ENCODE data around the gene RASIP1. TPM values are rescaled to one million over a fixed set of nuclear protein-coding genes. Genes with fewer than 3 reads are reported as not detected.
A peak's percentile ranks its signal among the peaks of the same experiment; 100 is the strongest.
"Not testable (repeated sequence)": the region's sequence is repeated elsewhere in the genome, so short reads cannot be mapped to it uniquely, and the experiment has no call there.

The RASIP1 gene, protein sequence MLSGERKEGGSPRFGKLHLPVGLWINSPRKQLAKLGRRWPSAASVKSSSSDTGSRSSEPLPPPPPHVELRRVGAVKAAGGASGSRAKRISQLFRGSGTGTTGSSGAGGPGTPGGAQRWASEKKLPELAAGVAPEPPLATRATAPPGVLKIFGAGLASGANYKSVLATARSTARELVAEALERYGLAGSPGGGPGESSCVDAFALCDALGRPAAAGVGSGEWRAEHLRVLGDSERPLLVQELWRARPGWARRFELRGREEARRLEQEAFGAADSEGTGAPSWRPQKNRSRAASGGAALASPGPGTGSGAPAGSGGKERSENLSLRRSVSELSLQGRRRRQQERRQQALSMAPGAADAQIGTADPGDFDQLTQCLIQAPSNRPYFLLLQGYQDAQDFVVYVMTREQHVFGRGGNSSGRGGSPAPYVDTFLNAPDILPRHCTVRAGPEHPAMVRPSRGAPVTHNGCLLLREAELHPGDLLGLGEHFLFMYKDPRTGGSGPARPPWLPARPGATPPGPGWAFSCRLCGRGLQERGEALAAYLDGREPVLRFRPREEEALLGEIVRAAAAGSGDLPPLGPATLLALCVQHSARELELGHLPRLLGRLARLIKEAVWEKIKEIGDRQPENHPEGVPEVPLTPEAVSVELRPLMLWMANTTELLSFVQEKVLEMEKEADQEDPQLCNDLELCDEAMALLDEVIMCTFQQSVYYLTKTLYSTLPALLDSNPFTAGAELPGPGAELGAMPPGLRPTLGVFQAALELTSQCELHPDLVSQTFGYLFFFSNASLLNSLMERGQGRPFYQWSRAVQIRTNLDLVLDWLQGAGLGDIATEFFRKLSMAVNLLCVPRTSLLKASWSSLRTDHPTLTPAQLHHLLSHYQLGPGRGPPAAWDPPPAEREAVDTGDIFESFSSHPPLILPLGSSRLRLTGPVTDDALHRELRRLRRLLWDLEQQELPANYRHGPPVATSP
- total RNA-seq, result 1 to 10 TPM; 1.8 to 6.6 (median 3.4) TPM

DNA sequence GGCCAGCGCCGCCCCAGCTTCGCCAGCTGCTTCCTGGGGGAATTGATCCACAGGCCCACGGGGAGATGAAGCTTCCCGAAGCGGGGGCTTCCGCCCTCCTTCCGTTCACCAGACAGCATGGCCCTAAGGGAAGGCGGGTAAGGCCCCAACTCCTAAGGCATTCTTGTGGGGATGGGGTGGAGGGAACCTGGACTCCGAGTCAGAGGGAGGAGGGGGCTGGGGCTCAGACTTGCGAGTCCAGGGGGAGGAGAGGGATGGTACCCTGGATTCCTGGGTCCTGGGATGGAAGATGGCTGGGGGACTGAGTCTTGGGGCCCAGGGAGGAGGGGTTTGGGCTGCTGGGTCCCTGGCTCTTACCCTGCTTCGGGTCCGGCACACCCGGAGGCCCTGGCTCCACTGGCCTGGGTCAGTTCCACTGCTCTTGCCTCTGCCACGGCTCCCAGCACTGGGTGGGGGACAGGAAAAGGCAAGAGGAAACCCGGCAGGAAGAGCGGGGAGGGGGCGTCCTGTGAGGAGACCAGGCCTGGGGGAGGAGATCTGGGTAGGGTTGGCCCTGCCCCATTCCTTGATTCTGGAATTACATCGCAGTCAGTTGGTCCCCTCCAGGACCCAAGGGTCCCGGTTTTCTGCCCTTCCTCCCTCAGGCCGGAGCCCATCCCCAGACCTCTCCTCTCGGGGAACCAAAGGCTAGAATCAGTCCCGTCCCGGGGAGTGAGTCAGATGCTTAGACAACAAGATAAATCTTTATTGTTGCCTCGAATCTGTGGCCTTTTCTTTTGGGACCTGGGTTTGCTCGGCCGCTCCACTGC lies at the start of gene RASIP1:
TSS of gene RASIP1 (minus strand) at position 447 of the 809 bp plus-strand sequence. CDS start at position 119, 328 bp downstream.
- H3K27ac ChIP-seq, result peak within 1 kb of the TSS; percentile 36 to 77 (median 74)
- TF ChIP-seq POLR2A (IDR thresholded peaks at IDR 0.05), result no peak
- TF ChIP-seq, protein P1, sequence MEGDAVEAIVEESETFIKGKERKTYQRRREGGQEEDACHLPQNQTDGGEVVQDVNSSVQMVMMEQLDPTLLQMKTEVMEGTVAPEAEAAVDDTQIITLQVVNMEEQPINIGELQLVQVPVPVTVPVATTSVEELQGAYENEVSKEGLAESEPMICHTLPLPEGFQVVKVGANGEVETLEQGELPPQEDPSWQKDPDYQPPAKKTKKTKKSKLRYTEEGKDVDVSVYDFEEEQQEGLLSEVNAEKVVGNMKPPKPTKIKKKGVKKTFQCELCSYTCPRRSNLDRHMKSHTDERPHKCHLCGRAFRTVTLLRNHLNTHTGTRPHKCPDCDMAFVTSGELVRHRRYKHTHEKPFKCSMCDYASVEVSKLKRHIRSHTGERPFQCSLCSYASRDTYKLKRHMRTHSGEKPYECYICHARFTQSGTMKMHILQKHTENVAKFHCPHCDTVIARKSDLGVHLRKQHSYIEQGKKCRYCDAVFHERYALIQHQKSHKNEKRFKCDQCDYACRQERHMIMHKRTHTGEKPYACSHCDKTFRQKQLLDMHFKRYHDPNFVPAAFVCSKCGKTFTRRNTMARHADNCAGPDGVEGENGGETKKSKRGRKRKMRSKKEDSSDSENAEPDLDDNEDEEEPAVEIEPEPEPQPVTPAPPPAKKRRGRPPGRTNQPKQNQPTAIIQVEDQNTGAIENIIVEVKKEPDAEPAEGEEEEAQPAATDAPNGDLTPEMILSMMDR (IDR thresholded peaks at IDR 0.05), result no peak
- DNase-seq, result no peak
- H3K9me3 ChIP-seq, result no peaks in the 10 kb centered on the region
- no peaks in the 10 kb centered on the region for H3K27me3 ChIP-seq
- H3K4me3 ChIP-seq, result peak within 1 kb of the TSS; percentile 41 to 70 (median 60)
- no peaks in the 10 kb centered on the region for H3K36me3 ChIP-seq
- H3K4me1 ChIP-seq, result peaks cover 4 to 30% (median 8%) of the 10 kb centered on the region in 4 donors

DNA sequence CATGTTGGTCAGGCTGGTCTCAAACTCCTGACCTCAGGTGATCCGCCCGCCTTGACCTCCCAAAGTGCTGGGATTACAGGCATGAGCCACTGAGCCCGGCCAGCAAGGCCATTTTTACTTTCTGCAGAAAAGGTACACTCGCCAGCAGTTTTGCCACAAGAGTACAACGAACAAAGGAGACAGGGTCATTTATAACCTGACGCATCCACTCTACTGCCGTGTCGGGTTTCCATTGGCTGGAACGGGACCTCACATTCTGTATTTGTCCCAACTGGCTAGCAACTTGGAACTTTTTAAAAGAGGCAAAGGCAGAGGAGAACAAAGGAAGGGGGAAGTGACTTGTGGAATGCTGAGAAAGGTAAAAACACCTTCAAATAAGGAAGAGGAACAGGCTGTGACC lies 46.9 kb upstream of the RASIP1 start:
- not testable (repeated sequence) for H3K27ac ChIP-seq, DNase-seq, H3K36me3 ChIP-seq, H3K27me3 ChIP-seq, H3K9me3 ChIP-seq, H3K4me3 ChIP-seq
- H3K4me1 ChIP-seq, result peaks cover 0 to 12% (median 0%) of the 10 kb centered on the region in 4 donors

DNA sequence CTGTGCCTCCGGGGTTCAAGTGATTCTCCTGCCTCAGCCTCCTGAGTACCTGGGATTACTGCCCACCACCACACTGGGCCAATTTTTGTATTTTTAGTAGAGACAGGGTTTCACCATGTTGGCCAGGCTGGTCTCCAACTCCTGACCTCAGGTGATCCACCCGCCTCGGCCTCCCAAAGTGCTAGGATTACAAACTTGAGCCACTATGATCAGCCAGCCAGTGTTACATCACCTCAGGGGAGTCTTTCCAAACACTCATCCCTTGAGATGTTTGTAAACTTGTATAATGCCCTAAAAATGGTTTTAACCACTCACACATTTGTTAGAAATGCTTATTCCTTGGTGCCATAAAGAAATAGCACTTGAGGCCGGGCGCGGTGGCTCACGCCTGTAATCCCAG lies 46.0 kb upstream of the RASIP1 start:
- H3K4me1 ChIP-seq, result peaks cover 0 to 18% (median 0%) of the 10 kb centered on the region in 4 donors
- not testable (repeated sequence) for H3K4me3 ChIP-seq, H3K36me3 ChIP-seq, H3K9me3 ChIP-seq, DNase-seq, H3K27me3 ChIP-seq, H3K27ac ChIP-seq

DNA sequence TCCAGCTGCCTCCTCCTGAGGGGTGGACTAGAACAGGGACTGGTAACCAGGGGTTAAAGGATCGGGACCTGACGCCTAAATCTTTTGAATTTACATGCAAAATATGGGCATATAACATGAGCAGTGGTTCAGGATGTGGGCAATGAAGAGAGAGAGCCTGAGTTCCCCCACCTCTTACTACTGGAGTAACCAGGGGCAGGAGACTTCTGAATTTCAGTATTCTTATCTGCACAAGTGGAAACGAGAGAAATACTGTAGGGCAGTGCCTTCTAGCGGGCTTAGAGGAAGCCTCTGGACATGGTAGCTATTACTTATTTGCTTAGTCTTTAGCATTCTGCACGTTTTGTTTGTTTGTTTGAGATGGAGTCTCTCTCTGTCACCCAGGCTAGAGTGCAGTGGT lies 44.1 kb upstream of the RASIP1 start:
- DNase-seq, result no peak
- Histone ChIP-seq H3K9me3 (no peaks in the 10 kb centered on the region), H3K36me3 (no peaks in the 10 kb centered on the region), H3K27ac (no peak overlapping the region), H3K4me1 (peaks cover 0 to 31% (median 0%) of the 10 kb centered on the region in 4 donors), H3K27me3 (no peaks in the 10 kb centered on the region), H3K4me3 (no peak overlapping the region)
- TF ChIP-seq, protein P1 (IDR thresholded peaks at IDR 0.05), result peak in 2 of 6 experiments; percentile 13 to 19
- no peak for TF ChIP-seq POLR2A (IDR thresholded peaks at IDR 0.05)

DNA sequence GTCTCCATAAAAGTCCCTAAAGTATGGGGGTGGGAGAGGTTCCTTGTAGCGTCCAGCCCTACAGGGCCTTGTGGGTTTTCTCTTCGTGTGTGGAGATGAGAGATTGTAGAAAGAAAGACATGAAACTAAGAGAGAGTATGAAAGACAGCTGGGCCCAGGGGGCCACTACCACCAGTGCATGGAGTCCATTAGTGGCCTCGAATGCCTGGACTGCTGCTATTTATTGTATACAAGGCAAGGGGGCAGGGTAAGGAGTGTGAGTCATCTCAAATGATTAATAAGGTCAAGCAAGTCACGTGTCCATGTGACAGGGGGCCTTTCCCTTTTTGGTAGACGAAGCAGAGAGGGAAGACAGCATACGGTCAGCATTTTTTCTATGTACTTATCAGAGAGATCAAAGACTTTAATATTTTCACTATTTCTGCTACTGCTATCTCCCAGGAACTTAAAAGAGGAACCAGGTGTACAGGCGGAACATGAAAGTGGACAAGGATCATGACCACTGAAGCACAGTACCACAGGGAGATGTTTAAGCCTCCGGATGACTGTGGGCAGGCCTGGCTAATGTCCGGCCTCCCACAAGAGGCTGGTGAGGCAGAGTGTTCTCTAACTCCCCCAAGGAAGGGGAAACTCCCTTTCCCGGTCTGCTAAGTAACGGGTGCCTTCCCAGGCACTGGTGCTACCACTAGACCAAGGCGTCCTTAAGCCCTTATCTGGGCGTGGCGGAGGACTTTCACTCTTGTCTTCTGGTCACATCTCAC lies 40.4 kb upstream of the RASIP1 start:
- no peak overlapping the region for H3K4me3 ChIP-seq
- H3K36me3 ChIP-seq, result no peaks in the 10 kb centered on the region
- no peaks in the 10 kb centered on the region for H3K27me3 ChIP-seq
- peak overlapping the region in 2 of 4 donors; percentile 50 to 72 for H3K27ac ChIP-seq
- peak in 2 of 3 donors; percentile 67 to 84 for DNase-seq
- no peaks in the 10 kb centered on the region for H3K9me3 ChIP-seq
- H3K4me1 ChIP-seq, result peaks cover 0 to 31% (median 0%) of the 10 kb centered on the region in 4 donors
- TF ChIP-seq POLR2A (IDR thresholded peaks at IDR 0.05), result no peak
- TF ChIP-seq, protein P1 (IDR thresholded peaks at IDR 0.05), result no peak

Data from Peyer's patch (tissue), 4 donors.